PC-3 (cell line): Measurements from ENCODE around the gene GATA3. TPM values are rescaled to one million over a fixed set of nuclear protein-coding genes. Genes with fewer than 3 reads are reported as not detected.

Experiments used
- ATAC-seq: fragments of 200-7000 bp; cut with Tn5 transposase; 2 replicates; pipeline ENCODE4 v1.9.1; 2020; ENCODE audit warnings: mild to moderate bottlenecking, moderate library complexity
- BruUV-seq: library from RNA; stranded (reverse); fragments of 400-500 nt; replicated peaks from 2 replicates; lab custom pipeline; 2021; lab: Mats Ljungman, UMichigan
- CTCF ChIA-PET: fragments of 300-600 bp; sonication (Branson Sonifier 250); formaldehyde crosslinking; loops from one replicate; lab custom pipeline; 2022; ENCODE audit warnings: antibody characterized with exemption; lab: Charles Lee
- POLR2A ChIA-PET: fragments of 300-600 bp; sonication (Branson Sonifier 250); formaldehyde crosslinking; loops from one replicate; lab custom pipeline; 2022; ENCODE audit warnings: antibody characterized with exemption; ENCODE audit not compliant: unreplicated experiment; lab: Charles Lee
- DNase-seq: peaks from one replicate; pipeline ENCODE4 v3.0.0-alpha.2; 2015
- H2AFZ ChIP-seq: fragments of 300-600 bp; sonication (generic); 2 replicates; pipeline ENCODE4 v1.6.0; 2016; ENCODE audit warnings: antibody characterized with exemption, low read length
- H3F3A ChIP-seq: fragments of 300-600 bp; sonication (generic); one replicate; pipeline ENCODE4 v1.6.0; 2017; ENCODE audit warnings: antibody characterized with exemption, low read length, control low read depth, mild to moderate bottlenecking; ENCODE audit not compliant: unreplicated experiment
- H3K27ac ChIP-seq: fragments of 300-600 bp; sonication (generic); 2 replicates; pipeline ENCODE4 v1.5.1; 2016; ENCODE audit warnings: mild to moderate bottlenecking, low read length
- H3K27me3 ChIP-seq: fragments of 300-600 bp; sonication (generic); 2 replicates; pipeline ENCODE4 v1.6.1; 2016; ENCODE audit warnings: low read length, mixed read lengths
- H3K36me3 ChIP-seq: fragments of 300-600 bp; sonication (generic); 2 replicates; pipeline ENCODE4 v1.6.1; 2016; ENCODE audit warnings: low read depth, mixed run types, low read length, mixed read lengths
- H3K4me1 ChIP-seq: fragments of 300-600 bp; sonication (generic); 2 replicates; pipeline ENCODE4 v1.5.1; 2016; ENCODE audit warnings: low read length; ENCODE audit not compliant: insufficient read depth
- H3K4me2 ChIP-seq: fragments of 300-600 bp; sonication (generic); 2 replicates; pipeline ENCODE4 v1.6.0; 2016; ENCODE audit warnings: low read length
- H3K4me3 ChIP-seq: fragments of 300-600 bp; sonication (generic); 2 replicates; pipeline ENCODE4 v1.5.1; 2016; ENCODE audit warnings: mild to moderate bottlenecking, low read length, mixed read lengths
- H3K79me2 ChIP-seq: fragments of 300-600 bp; sonication (generic); 2 replicates; pipeline ENCODE4 v1.6.1; 2017; ENCODE audit warnings: low read length, mixed read lengths
- H3K9ac ChIP-seq: fragments of 300-600 bp; sonication (generic); 2 replicates; pipeline ENCODE4 v1.6.0; 2016; ENCODE audit warnings: mild to moderate bottlenecking, low read length
- H3K9me2 ChIP-seq: fragments of 300-600 bp; sonication (generic); replicated peaks from 2 replicates; pipeline ENCODE4 v1.6.1; 2016; ENCODE audit warnings: mixed run types, low read length, mixed read lengths
- H3K9me3 ChIP-seq: fragments of 300-600 bp; sonication (generic); 2 replicates; pipeline ENCODE4 v1.6.1; 2016; ENCODE audit warnings: low read length, mixed read lengths
- H4K20me1 ChIP-seq: fragments of 300-600 bp; sonication (generic); 2 replicates; pipeline ENCODE4 v1.6.1; 2016; ENCODE audit warnings: low read length, mixed read lengths
- CTCF ChIP-seq: fragments of 300-600 bp; sonication (generic); conservative IDR thresholded peaks from 2 replicates; pipeline ENCODE4 v1.5.1; 2017; ENCODE audit warnings: antibody characterized with exemption, low read depth, mild to moderate bottlenecking, low read length
- EZH2 ChIP-seq: fragments of 300-600 bp; sonication (generic); IDR thresholded peaks from one replicate; pipeline ENCODE4 v1.6.1; 2017; ENCODE audit warnings: antibody characterized with exemption, mild to moderate bottlenecking, low read length; ENCODE audit not compliant: unreplicated experiment
- EZH2phosphoT487 ChIP-seq: fragments of 300-600 bp; sonication (generic); IDR thresholded peaks from 2 replicates; pipeline ENCODE4 v1.6.1; 2018; ENCODE audit warnings: mild to moderate bottlenecking, antibody characterized with exemption, low read length, borderline replicate concordance
- intact Hi-C: fragments of 100-400 bp; cut with micrococcal nuclease; formaldehyde crosslinking; loops from 2 replicates; pipeline ENCODE4 v1.9.0; 2023
- total RNA-seq: library from RNA; depleted of rRNA; stranded (reverse); fragments of >200 nt; gene quantifications from 2 replicates; pipeline ENCODE4 v1.2.3, GENCODE V29; 2014

Gene GATA3
- total RNA-seq, 1 experiment from 2014 or later: 2.6 TPM

- H4K20me1 ChIP-seq: no peaks in the 10 kb centered on the region
- BruUV-seq: no TSS peak
- CTCF ChIA-PET: no interaction called here
These were observed 57.9 kb downstream of the GATA3 start for GRCh38 chr10:8112230-8112905.

GRCh38 chr10:8112942-8113442 is 58.5 kb downstream of the GATA3 start:
- no peaks in the 10 kb centered on the region for H3K9me2 ChIP-seq
- no peaks in the 10 kb centered on the region for H3K79me2 ChIP-seq
- DNase-seq (no peak), ATAC-seq (no peak)
- H3K9me3 ChIP-seq: no peaks in the 10 kb centered on the region
- H3K4me3 ChIP-seq: no peak overlapping the region
- POLR2A ChIA-PET: no interaction called here
- TF ChIP-seq CTCF (no peak), EZH2phosphoT487 (no peak), EZH2 (no peak)
- BruUV-seq: no TSS peak
- no peak overlapping the region for H3K9ac ChIP-seq
- no peak overlapping the region for H3K4me2 ChIP-seq
- H2AFZ ChIP-seq: no peak overlapping the region
- no peaks in the 10 kb centered on the region for H3K27me3 ChIP-seq
- no peak overlapping the region for H3K27ac ChIP-seq
- H4K20me1 ChIP-seq: no peaks in the 10 kb centered on the region
- H3F3A ChIP-seq: no peaks in the 10 kb centered on the region
- CTCF ChIA-PET: no interaction called here
- no peaks in the 10 kb centered on the region for H3K36me3 ChIP-seq
- intact Hi-C loops: no loop called here
- no peaks in the 10 kb centered on the region for H3K4me1 ChIP-seq

More at GRCh38 chr10:8112230-8112905, 57.9 kb downstream of the GATA3 start:
- no peaks in the 10 kb centered on the region for H3K27me3 ChIP-seq
- POLR2A ChIA-PET: no interaction called here
- no peaks in the 10 kb centered on the region for H3F3A ChIP-seq
- no peaks in the 10 kb centered on the region for H3K79me2 ChIP-seq
- H3K9ac ChIP-seq: no peak overlapping the region
- no peaks in the 10 kb centered on the region for H3K9me2 ChIP-seq
- TF ChIP-seq CTCF: no peak
- no peak for TF ChIP-seq EZH2
- no peak for TF ChIP-seq EZH2phosphoT487
- intact Hi-C loops: no loop called here
- no peak overlapping the region for H3K4me3 ChIP-seq
- H3K36me3 ChIP-seq: no peaks in the 10 kb centered on the region
- H3K27ac ChIP-seq: no peak overlapping the region
- H3K4me2 ChIP-seq: no peak overlapping the region
- H3K9me3 ChIP-seq: no peaks in the 10 kb centered on the region
- ATAC-seq (no peak), DNase-seq (no peak)
- H2AFZ ChIP-seq: no peak overlapping the region
- H3K4me1 ChIP-seq: no peaks in the 10 kb centered on the region

GRCh38 chr10:8113616-8114015 is 59.1 kb downstream of the GATA3 start:
- no peak for ATAC-seq
- Histone ChIP-seq H3K27ac (no peak overlapping the region), H3K4me2 (no peak overlapping the region), H3K27me3 (no peaks in the 10 kb centered on the region), H3K9me2 (no peaks in the 10 kb centered on the region), H2AFZ (no peak overlapping the region), H3K9me3 (no peaks in the 10 kb centered on the region), H3K79me2 (no peaks in the 10 kb centered on the region), H4K20me1 (no peaks in the 10 kb centered on the region), H3K4me1 (no peaks in the 10 kb centered on the region), H3K9ac (no peak overlapping the region), H3F3A (no peaks in the 10 kb centered on the region), H3K4me3 (no peak overlapping the region), H3K36me3 (no peaks in the 10 kb centered on the region)
- intact Hi-C loops: no loop called here
- CTCF ChIA-PET: no interaction called here
- DNase-seq: no peak
- POLR2A ChIA-PET: no interaction called here
- BruUV-seq: no TSS peak
- TF ChIP-seq EZH2phosphoT487 (no peak), CTCF (no peak), EZH2 (no peak)
